ENCODE measurements around the gene WNT5B.

The WNT5B gene

DNA sequence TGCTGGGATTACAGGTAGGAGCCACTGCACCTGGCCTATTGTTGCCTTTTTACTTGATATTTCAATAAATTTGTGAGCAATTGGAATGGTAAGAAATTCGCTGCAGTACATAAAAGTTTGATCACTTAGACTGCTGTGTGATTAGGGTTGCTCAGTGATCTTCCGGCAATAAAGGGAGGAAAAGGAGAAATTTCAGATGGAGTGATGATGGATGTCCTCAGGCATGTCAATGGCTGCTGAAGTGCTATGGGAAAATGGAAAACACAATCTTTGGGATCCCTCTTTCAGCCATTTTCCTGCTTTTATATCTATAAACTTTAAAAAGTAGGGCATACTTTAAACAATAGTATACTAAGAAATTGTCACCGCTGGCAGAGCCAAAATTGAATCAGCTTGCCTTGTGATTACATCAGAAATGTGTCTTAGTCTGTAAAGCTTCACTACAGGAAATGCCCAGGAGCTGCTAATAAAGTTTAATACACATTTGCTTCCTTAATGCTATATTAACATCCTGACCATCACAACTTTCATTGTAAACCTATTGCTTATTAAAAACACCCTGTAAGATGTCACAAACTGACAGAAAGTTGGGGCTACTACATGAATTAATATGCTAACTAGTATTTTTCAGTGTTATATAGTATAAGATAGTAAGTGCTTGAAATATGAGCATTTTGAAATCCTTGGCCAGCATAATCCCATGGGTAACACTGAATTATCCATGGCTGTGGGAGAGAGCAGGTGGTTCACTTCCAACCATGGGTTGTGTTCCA lies 20.9 kb upstream of the WNT5B start:
- H3K4me3 ChIP-seq (ENCODE audit: low read depth, low read length): no peak overlapping the region
- TF ChIP-seq, protein P1, sequence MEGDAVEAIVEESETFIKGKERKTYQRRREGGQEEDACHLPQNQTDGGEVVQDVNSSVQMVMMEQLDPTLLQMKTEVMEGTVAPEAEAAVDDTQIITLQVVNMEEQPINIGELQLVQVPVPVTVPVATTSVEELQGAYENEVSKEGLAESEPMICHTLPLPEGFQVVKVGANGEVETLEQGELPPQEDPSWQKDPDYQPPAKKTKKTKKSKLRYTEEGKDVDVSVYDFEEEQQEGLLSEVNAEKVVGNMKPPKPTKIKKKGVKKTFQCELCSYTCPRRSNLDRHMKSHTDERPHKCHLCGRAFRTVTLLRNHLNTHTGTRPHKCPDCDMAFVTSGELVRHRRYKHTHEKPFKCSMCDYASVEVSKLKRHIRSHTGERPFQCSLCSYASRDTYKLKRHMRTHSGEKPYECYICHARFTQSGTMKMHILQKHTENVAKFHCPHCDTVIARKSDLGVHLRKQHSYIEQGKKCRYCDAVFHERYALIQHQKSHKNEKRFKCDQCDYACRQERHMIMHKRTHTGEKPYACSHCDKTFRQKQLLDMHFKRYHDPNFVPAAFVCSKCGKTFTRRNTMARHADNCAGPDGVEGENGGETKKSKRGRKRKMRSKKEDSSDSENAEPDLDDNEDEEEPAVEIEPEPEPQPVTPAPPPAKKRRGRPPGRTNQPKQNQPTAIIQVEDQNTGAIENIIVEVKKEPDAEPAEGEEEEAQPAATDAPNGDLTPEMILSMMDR (IDR thresholded peaks at IDR 0.05; ENCODE audit: borderline replicate concordance, insufficient read depth, low read depth, low read length): no peak

DNA sequence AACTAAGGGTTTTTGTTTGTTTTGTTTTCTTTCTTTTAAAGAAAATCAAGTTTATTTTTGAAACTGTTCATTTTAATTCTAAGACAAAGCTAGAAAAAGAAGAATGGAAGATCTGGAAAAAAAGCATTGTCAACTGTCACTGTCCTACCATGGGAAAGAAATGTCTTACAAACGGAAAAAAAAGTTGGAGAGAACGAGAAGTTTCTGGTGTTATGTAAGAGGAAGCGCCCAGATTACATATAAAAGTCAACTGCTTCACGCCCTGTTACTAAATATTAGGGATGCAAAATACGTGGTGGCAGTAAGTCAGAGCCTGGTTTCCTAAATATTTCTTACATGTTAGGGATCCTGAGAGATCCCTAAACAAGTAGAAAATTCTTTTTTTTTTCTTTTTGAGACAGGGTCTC lies 20.3 kb upstream of the WNT5B start:
- H3K4me3 ChIP-seq (ENCODE audit: low read depth, low read length): no peak overlapping the region
- TF ChIP-seq, protein P1 (IDR thresholded peaks at IDR 0.05; ENCODE audit: borderline replicate concordance, insufficient read depth, low read depth, low read length): no peak

DNA sequence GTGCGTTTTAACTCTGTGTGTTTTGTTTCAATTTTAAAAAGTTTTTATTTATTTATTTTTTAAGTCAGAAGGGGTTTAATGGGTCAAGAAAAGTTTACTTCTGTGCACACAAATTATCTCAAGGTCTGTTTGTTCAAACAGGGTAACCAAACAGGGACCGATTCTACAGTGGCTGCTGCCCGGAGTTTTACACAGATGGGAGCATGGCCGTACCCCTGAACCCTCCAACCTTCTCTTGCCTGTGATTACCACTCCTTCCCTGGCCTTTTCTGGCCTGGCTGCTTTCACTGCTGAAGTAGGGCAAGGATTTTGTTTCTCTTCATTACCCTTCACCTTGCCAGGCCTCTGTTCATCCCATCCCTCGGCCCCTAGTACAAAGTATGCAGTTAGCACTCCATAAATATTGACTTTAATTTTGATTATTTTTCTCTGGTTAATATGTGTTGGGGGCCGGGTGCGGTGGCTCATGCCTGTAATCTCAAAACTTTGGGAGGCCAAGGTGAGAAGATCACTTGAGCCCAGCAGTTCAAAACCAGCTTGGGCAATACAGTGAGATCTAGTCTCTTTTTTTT lies 18.9 kb upstream of the WNT5B start:
- no peak overlapping the region for H3K4me3 ChIP-seq (ENCODE audit: low read depth, low read length)
- TF ChIP-seq, protein P1 (IDR thresholded peaks at IDR 0.05; ENCODE audit: borderline replicate concordance, insufficient read depth, low read depth, low read length): no peak

DNA sequence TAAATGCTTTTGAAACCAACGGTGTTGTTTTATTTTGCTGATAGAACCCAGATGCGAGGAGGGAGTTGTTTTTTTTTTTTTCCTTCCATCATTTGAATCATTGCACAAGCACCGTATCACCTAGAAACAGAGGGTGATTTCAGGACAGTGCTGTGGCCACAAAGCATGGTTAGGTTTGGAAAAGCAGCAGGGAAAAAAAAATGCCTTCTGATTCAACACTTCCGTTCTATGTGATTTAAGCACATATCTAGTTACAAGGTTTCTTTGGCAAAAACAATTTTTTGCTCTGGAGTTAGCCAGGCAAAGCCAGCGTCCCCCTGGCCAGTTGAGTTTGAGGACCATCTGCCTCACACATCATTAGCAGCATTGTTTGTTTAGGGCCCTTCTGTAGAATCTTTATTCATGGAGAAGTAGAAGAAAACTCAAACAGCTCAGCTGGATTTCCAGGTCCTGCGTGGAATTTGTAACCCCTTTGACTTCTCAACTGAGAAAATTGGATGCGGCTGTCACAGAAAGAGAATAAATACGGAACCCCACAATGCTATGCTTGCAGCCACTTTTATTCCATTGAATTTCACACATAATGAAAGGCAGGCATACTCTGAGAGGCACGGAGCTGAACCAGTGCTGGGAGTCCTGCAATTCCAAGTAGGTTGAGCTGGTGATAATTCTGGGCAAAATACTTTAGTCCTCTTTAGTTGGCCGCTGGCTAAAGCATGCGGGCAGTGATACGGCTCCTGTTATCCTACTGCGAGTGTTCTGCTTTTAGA lies 17.0 kb upstream of the WNT5B start:
- TF ChIP-seq, protein P1 (IDR thresholded peaks at IDR 0.05; ENCODE audit: borderline replicate concordance, insufficient read depth, low read depth, low read length): no peak
- H3K4me3 ChIP-seq (ENCODE audit: low read depth, low read length): no peak overlapping the region

DNA sequence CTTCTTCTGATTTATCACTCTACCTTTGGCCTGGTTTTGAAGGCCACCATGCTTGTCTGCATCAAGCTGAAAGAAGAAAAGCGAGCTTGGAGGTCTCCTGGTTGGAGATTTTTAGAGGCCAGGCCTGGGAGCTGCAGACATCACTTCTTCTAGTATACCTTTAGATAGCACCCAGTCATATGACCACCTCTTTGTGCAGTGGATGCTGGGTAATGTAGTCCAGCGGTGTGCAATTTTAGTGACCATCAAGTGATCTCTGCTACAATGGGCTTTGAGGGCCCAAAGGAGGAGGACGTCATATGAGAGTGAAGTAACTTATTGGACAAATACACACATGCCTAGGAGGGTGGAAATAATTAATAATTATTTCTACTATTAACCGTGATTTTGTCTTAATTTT lies 15.2 kb upstream of the WNT5B start:
- no peak overlapping the region for H3K4me3 ChIP-seq (ENCODE audit: low read depth, low read length)
- TF ChIP-seq, protein P1 (IDR thresholded peaks at IDR 0.05; ENCODE audit: borderline replicate concordance, insufficient read depth, low read depth, low read length): no peak

DNA sequence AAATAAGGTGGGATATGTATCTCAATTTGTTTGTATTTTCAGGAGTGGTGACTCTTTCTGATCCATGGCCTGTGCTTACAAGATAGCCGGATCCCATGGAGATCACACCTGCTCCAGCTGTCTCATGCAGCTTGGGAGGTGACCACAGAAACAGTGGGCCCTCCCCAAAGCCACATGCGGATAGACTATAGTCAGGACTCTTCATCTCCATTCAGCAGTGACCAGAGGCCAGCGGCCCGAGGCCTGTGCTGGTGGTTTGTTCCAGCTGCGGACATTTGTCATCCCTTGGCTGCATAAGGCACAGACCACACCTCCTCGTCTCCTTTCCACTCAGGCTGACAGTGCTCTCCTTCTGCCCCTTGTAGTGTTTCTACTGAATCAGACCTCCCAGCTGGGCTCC lies 14.7 kb upstream of the WNT5B start:
- no peak overlapping the region for H3K4me3 ChIP-seq (ENCODE audit: low read depth, low read length)

More for the DNA sequence above, 14.7 kb upstream of the WNT5B start:
- TF ChIP-seq, protein P1 (IDR thresholded peaks at IDR 0.05; ENCODE audit: borderline replicate concordance, insufficient read depth, low read depth, low read length): no peak

All from GM12875 (cell line).